ENCODE data around the gene LTBP2.

The LTBP2 gene

DNA sequence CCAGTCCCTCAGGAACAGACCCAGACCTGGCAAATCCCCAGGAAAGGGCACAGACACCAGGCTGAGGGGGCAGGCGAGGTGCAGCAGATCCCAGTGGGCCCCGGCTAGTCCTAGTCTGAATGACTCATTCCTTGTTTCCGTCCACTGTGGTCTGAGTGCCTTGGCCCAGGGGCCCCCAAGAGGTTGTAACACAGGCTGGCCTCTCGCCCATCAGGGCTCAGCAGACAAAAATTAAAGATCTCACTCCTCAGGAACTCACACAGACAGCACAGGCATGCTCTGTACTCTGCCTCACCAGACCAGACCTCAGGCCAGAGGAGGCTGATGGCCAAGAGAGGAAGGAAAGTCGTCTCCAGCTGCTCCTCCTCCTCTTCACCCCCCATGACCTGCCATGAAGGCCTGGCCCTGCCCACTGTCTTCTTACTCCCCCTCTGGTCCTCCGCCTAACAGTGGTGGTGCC, 7.7 kb upstream of the LTBP2 start:
- TF ChIP-seq, protein P1, sequence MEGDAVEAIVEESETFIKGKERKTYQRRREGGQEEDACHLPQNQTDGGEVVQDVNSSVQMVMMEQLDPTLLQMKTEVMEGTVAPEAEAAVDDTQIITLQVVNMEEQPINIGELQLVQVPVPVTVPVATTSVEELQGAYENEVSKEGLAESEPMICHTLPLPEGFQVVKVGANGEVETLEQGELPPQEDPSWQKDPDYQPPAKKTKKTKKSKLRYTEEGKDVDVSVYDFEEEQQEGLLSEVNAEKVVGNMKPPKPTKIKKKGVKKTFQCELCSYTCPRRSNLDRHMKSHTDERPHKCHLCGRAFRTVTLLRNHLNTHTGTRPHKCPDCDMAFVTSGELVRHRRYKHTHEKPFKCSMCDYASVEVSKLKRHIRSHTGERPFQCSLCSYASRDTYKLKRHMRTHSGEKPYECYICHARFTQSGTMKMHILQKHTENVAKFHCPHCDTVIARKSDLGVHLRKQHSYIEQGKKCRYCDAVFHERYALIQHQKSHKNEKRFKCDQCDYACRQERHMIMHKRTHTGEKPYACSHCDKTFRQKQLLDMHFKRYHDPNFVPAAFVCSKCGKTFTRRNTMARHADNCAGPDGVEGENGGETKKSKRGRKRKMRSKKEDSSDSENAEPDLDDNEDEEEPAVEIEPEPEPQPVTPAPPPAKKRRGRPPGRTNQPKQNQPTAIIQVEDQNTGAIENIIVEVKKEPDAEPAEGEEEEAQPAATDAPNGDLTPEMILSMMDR (IDR thresholded peaks at IDR 0.05; ENCODE audit: borderline replicate concordance, insufficient read depth, low read depth, low read length): no peak
- no peak overlapping the region for H3K4me3 ChIP-seq (ENCODE audit: low read depth, low read length)

DNA sequence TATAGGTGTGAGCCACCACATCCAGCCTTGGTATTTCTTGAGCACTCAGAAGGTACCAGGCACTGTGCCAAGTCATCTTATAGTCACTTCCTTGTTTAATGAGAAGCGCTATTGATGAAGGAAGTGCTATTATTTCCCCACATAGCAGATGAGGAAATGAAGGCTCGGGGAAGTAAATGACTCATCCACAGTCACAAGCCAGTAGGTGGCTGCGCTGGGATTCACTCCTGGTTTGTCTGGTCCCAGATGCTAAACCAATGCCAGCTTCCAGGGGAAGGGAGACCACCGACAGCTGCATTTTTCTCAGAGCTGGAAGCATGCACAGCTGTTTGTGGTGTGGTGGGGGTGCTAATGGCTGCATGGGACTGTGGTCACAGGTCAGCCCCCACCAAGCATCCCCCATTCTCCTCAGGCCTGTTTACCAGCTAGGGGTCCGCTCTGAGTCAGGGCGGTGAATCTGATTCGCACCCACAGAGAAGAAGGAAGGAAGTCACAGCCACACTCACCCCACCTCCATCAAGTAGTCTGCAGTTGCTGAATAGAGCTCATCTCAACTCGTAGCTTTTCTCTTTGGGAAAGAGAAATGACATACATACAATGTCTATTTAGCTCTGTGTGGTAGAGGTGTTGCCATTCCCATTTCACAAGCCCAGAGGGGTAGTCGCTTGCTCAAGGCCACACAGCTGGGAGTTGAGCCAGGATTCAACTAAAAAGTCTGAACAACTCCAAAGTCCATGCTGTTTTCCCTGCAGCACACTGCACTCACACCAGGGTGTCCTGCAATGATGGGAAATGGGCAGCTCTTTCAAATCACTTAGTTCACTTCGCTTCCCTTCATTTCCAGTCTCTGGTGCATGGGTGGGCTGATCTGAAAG, 6.3 kb upstream of the LTBP2 start:
- TF ChIP-seq, protein P1 (IDR thresholded peaks at IDR 0.05; ENCODE audit: borderline replicate concordance, insufficient read depth, low read depth, low read length): no peak
- H3K4me3 ChIP-seq (ENCODE audit: low read depth, low read length): no peak overlapping the region

DNA sequence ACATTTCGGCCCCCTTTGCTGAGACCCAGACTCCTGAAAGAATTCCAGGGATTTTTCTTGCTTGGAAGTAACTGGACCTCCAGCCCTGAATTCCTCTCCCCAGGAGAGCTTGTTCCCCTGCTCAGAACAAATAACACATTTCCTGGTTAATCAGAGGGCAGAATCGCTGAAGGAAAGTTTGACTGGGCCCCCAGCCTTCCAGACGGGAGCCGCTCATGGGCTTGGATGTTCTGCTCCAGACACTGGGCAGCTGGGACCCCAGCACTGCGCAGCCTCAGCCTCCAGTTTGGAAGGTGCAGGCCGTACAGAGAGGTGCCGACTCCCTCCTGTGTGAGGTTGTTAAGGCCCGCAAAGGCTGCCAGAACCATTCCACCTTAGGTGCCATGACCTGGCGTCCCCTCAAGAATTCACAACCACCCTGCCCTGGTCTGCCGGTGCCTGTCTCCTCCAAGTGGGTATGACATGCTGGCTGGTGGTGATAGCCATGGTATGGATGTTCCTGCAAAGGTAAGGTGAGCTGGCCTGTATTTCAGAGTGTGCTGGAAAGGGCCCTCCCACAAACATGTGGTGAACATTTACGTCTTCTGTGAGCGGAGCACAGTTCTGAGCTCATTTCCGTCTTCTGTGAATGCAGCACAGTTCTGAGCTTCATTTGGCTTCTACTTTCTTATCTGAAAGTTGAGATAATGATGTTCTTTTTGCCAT, 5.1 kb upstream of the LTBP2 start:
- H3K4me3 ChIP-seq (ENCODE audit: low read depth, low read length): no peak overlapping the region
- TF ChIP-seq, protein P1 (IDR thresholded peaks at IDR 0.05; ENCODE audit: borderline replicate concordance, insufficient read depth, low read depth, low read length): no peak

DNA sequence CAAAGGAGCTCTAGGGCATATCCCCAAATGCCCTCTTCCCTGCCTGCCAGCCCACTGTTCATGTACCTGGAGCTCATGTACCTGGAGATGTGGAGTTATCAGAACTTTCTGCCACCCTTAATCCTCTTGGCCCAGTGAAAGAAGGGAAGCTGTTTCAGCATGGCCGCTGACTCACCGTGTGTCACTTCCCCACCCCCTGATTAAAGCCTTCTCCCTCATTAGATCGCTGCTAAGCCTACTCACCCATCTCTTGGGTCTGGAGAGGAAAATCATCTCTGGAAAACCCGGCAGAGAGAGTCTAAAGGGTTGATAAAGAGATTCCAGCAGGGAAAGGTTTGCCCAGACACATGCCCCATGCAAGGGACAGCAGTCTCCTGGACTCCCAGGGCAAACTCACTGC, 4.5 kb upstream of the LTBP2 start:
- no peak overlapping the region for H3K4me3 ChIP-seq (ENCODE audit: low read depth, low read length)

DNA sequence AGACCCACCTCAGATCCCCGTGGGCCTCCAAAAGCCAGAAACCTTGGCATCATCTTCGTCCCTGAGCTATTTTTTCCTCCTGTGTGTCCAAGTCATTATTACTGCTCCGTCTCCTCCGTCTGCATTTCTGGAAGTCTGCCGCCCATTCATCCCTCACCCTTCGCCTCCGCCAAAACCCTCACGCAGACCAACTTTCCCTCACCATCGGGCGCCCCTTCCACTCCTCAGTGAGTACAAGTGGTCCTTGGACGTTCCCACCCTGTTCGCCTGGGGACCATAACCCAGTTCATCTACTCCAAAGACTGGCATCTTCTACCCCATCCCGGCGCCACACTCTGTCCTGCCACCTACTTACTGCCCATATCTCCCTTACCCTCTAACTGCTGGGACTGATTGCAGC, 3.7 kb upstream of the LTBP2 start:
- H3K4me3 ChIP-seq (ENCODE audit: low read depth, low read length): no peak overlapping the region
- TF ChIP-seq, protein P1 (IDR thresholded peaks at IDR 0.05; ENCODE audit: borderline replicate concordance, insufficient read depth, low read depth, low read length): no peak

More for the DNA sequence above, 4.5 kb upstream of the LTBP2 start:
- TF ChIP-seq, protein P1 (IDR thresholded peaks at IDR 0.05; ENCODE audit: borderline replicate concordance, insufficient read depth, low read depth, low read length): no peak

DNA sequence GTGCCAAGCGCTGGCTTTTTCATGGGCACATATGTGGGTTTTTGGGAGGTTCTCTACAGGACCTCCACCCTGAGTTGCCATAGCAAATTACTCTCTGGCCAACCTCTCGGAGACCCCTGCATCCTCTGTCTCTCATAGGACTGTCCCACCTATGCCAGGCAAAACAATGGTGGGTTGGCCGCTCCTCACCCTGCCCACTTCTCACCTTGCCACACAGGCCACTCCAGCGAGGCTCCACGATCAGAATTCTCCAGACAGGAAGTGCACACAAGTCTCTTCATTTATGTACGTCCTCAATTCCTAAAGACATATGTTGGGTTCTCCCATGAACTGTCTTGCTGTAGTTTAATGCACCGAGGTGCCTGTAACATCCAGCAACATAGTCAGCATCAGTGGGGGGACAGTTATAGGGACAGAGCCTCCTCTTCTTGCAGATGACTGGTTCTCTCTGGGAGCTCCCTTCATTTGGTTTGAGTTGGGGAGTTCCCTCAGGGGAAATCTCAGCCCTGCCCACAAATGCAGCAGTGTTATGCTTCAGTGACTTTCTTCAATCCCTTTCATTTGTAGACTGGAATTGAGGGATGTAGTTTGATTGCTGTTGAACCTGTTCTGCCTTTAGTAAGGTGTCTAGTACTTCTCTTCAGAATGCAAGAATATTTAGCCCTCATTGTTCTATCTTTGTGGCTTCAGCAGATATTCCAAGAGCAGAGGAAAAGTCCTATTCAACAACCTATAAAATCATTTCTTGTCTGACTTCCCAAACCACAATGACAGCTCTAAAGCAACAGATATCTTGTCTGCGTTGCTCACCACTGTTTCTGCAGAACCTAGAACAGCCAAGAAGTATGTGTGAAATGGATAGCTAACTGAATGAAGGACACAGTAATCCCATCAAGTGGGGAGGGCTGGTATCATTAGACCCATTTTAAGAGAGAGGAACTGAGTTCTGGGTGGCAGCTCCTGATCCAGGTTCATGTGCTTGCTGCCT, 2.8 kb upstream of the LTBP2 start:
- no peak overlapping the region for H3K4me3 ChIP-seq (ENCODE audit: low read depth, low read length)
- TF ChIP-seq, protein P1 (IDR thresholded peaks at IDR 0.05; ENCODE audit: borderline replicate concordance, insufficient read depth, low read depth, low read length): no peak
